Measurements from ENCODE around the gene DNAL1. TPM values are rescaled to one million over a fixed set of nuclear protein-coding genes. Genes with fewer than 3 reads are reported as not detected.

DNAL1 gene
- total and polyA plus RNA-seq, 10 donors = 2.2 to 15.4 (median 6.1) TPM

DNA sequence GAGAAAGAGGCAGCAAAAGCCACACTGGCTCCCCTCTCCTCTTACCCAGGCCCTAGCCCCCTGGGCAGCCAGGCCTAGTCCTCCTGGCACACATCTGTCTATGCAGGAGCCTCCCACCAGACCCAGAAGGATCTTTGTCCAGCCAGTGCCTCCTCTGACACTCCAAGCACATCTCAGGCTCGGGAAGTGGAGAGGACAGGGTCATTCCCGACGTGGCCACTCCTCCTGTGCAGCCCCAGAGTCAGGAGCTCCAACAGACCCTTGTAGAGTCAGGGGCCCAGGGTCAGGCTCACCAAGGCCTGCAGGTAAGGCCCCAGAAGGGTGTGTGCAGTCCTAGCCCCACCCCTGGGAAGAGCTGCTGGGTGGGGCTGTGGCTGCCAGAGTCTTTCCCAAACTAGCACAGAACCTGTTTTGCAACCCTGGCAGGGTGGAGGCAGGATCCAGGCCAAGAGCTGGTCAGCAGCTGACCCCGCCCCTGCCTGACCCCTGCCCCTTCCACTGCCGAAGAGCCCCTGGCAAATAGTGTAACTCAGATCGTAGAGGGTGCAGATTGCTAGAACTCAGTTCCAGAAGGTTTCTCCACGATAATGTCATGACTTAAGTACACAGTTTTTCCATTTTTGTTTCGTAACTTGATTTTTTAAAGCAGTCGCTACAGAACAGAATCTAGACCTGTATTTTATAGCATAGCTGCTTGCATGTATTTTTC lies 96.0 kb downstream of the DNAL1 start:
- H3K4me3 ChIP-seq = peak overlapping the region in 7 of 8 donors; percentile 5 to 64 (median 24)
- H3K27me3 ChIP-seq (replicated peaks in 1 of 7) = no peaks in the 10 kb centered on the region
- peaks cover 64 to 78% (median 74%) of the 10 kb centered on the region in 6 donors for H3K4me1 ChIP-seq
- TF ChIP-seq POLR2A (IDR thresholded peaks at IDR 0.05) (no peak), POLR2AphosphoS5 (IDR thresholded peaks at IDR 0.05) (peak in 2 of 3 donors; percentile 39 to 56)
- intact Hi-C loops (cut with DNase I; ENCODE audit: low total_unique reads) = no loop called here
- peak; percentile 80 for DNase-seq
- H3K27ac ChIP-seq = peak overlapping the region; percentile 30 to 97 (median 84)
- H3K36me3 ChIP-seq = peaks cover 0 to 48% (median 40%) of the 10 kb centered on the region in 6 donors
- 21 to 46% (median 26%) methylated on average over 5 to 9 of the region's 9 CpGs for WGBS, 5 donors
- no peaks in the 10 kb centered on the region for H3K9me3 ChIP-seq

DNA sequence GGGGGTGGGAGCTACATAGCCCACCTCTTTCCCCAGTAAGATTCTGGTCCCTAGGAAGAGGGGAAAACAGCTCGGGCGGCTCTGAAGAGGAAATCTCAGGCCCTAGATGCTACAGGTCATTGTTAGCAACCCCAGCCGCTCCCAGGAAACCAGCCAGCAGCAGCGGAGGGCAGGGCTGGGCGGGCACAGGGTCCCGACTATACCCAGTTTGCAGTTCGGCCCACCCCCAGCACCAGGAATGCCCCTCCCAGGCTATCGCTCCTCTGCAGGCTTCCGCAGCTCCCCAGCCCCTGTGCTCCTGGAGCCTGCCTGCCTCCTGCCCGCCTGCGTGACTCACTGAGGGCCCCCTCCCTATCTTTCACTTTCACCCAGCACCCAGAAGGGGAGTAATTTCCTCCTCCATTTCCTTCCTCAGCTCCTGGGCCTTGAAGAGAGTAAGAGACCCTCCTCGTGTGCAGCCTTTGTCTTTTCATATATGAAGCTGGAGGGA lies 96.6 kb downstream of the DNAL1 start:
- TF ChIP-seq POLR2A (IDR thresholded peaks at IDR 0.05) = no peak
- peak; percentile 85 to 90 (median 90) for TF ChIP-seq POLR2AphosphoS5 (IDR thresholded peaks at IDR 0.05)
- TF ChIP-seq, protein P1, sequence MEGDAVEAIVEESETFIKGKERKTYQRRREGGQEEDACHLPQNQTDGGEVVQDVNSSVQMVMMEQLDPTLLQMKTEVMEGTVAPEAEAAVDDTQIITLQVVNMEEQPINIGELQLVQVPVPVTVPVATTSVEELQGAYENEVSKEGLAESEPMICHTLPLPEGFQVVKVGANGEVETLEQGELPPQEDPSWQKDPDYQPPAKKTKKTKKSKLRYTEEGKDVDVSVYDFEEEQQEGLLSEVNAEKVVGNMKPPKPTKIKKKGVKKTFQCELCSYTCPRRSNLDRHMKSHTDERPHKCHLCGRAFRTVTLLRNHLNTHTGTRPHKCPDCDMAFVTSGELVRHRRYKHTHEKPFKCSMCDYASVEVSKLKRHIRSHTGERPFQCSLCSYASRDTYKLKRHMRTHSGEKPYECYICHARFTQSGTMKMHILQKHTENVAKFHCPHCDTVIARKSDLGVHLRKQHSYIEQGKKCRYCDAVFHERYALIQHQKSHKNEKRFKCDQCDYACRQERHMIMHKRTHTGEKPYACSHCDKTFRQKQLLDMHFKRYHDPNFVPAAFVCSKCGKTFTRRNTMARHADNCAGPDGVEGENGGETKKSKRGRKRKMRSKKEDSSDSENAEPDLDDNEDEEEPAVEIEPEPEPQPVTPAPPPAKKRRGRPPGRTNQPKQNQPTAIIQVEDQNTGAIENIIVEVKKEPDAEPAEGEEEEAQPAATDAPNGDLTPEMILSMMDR (IDR thresholded peaks at IDR 0.05 in 8 of 11, conservative IDR thresholded peaks at IDR 0.05 in 3 of 11) = peak in 2 of 11 experiments; percentile 15 to 16
- H3K9me3 ChIP-seq = no peaks in the 10 kb centered on the region
- intact Hi-C loops (cut with DNase I; ENCODE audit: low total_unique reads) = no loop called here
- no peaks in the 10 kb centered on the region for H3K27me3 ChIP-seq (replicated peaks in 1 of 7)
- DNase-seq = peak; percentile 90
- 0 to 2% (median 0%) methylated on average over 9 to 12 of the region's 12 CpGs for WGBS, 5 donors
- H3K4me3 ChIP-seq = peak overlapping the region in 7 of 8 donors; percentile 7 to 64 (median 24)
- peaks cover 0 to 42% (median 34%) of the 10 kb centered on the region in 6 donors for H3K36me3 ChIP-seq
- H3K4me1 ChIP-seq = peaks cover 70 to 85% (median 81%) of the 10 kb centered on the region in 6 donors
- H3K27ac ChIP-seq = peak overlapping the region; percentile 30 to 97 (median 84)

DNA sequence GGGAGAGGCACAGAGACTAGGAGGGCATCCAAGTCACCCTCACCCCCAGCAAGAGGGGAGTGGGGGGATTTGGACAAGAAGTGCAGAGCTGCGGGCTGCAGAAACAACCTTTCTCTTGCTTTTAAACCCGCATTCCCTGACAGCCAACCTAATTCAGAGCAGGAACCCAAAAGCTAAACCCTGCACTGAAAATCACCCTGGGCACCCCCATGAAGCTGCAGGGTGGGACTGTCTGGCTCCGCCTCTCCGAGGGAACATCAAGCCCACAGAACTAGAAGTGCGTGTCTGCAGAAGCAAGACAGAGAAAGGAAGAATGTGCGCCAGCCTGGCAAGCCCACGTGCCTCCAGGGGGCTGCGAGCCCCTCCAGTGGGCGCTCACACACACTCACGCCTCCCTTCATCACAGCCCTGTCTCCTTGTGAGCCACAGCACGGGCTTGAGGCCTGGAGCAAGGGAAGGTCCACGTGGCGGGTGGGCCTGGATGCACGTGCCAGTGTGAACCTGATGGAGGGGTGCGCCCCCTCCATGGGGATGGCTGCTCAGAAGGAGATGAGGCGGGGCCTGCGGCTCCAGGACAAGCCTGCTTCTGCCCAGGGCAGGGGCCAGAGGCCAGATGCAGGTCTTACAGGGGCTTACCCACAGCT lies 97.2 kb downstream of the DNAL1 start:
- intact Hi-C loops (cut with DNase I; ENCODE audit: low total_unique reads) = no loop called here
- TF ChIP-seq, protein P1 (IDR thresholded peaks at IDR 0.05 in 8 of 11, conservative IDR thresholded peaks at IDR 0.05 in 3 of 11) = peak in 1 of 11 experiments; percentile 3
- TF ChIP-seq POLR2A (IDR thresholded peaks at IDR 0.05) (no peak), POLR2AphosphoS5 (IDR thresholded peaks at IDR 0.05) (peak; percentile 6 to 54 (median 19))
- Histone ChIP-seq H3K9me3 (no peaks in the 10 kb centered on the region), H3K27me3 (replicated peaks in 1 of 7) (no peaks in the 10 kb centered on the region), H3K4me1 (peaks cover 76 to 90% (median 87%) of the 10 kb centered on the region in 6 donors), H3K36me3 (peaks cover 0 to 40% (median 28%) of the 10 kb centered on the region in 6 donors), H3K4me3 (peak overlapping the region in 7 of 8 donors; percentile 7 to 64 (median 24)), H3K27ac (peak overlapping the region; percentile 30 to 97 (median 84))
- DNase-seq = peak; percentile 79
- WGBS, 5 donors = 16 to 20% (median 19%) methylated on average over 17 of the region's 17 CpGs

DNA sequence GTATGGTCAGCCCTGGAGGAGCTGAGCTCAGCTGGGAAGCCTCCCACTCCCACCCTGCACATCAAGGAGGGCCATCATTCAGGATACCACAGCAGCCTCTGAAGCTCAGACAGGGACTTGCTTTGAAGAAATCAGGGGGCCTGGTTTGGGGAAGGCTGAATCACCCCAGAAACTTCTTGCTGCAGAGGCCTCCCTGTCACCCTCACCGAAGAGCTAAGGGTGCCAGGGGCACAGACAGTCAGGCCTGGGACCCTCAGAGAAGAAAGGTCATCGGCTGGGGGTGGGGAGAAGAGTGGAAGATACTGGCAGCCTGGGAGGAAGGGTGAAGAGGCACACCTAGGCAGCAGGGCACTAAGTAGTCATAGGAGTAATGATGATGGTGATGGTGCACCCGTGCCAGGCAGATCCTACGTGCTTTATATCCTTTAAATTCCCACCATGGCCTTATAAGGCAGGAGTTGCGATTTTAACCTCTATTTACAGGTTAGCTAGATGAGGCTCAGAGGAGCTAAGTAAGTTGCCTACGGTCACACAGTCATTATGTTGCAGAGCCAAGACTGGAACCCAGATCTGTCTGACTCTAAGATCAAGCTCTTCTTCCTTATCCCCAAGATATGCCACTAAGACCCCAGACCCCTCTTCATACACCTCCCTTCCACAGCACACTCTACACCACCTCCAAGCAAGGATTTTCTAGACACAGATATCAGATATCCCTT lies 97.9 kb downstream of the DNAL1 start:
- intact Hi-C loops (cut with DNase I; ENCODE audit: low total_unique reads) = no loop called here
- 43 to 55% (median 55%) methylated on average over 6 of the region's 6 CpGs for WGBS, 5 donors
- H3K4me3 ChIP-seq = peak overlapping the region in 2 of 8 donors; percentile 22 to 64

More for the DNA sequence above, 97.9 kb downstream of the DNAL1 start:
- Histone ChIP-seq H3K9me3 (no peaks in the 10 kb centered on the region), H3K27ac (peak overlapping the region; percentile 30 to 97 (median 84)), H3K36me3 (peaks cover 0 to 34% (median 22%) of the 10 kb centered on the region in 6 donors), H3K4me1 (peaks cover 83 to 97% (median 93%) of the 10 kb centered on the region in 6 donors), H3K27me3 (replicated peaks in 1 of 7) (no peaks in the 10 kb centered on the region)
- TF ChIP-seq POLR2AphosphoS5 (IDR thresholded peaks at IDR 0.05) = no peak
- no peak for TF ChIP-seq POLR2A (IDR thresholded peaks at IDR 0.05)
- TF ChIP-seq, protein P1 (IDR thresholded peaks at IDR 0.05 in 8 of 11, conservative IDR thresholded peaks at IDR 0.05 in 3 of 11) = no peak
- no peak for DNase-seq
